Measurements from ENCODE around the gene BACH1.

Gene BACH1

DNA sequence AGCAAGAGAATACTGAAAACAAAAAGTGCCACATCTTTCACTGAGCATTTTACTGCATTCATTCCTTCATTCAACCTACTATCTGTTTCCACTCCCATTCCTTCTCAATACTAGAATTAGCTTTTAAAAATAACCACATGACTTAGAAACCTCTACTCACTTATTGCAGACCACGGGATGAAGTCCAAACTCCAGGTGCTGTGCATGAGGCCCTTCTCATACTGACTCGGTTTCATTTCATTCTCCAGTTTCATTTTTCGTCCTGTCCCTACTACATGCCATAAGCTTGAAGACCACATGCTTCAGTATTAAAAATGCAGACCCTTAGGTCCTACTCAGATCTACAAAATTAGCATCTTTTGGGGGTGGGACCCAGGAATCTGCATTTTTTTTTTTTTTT is 2.3 kb upstream of the BACH1 start:
- H3K27ac ChIP-seq, result no peak overlapping the region
- no peak for TF ChIP-seq CTCF (conservative IDR thresholded peaks at IDR 0.05)

DNA sequence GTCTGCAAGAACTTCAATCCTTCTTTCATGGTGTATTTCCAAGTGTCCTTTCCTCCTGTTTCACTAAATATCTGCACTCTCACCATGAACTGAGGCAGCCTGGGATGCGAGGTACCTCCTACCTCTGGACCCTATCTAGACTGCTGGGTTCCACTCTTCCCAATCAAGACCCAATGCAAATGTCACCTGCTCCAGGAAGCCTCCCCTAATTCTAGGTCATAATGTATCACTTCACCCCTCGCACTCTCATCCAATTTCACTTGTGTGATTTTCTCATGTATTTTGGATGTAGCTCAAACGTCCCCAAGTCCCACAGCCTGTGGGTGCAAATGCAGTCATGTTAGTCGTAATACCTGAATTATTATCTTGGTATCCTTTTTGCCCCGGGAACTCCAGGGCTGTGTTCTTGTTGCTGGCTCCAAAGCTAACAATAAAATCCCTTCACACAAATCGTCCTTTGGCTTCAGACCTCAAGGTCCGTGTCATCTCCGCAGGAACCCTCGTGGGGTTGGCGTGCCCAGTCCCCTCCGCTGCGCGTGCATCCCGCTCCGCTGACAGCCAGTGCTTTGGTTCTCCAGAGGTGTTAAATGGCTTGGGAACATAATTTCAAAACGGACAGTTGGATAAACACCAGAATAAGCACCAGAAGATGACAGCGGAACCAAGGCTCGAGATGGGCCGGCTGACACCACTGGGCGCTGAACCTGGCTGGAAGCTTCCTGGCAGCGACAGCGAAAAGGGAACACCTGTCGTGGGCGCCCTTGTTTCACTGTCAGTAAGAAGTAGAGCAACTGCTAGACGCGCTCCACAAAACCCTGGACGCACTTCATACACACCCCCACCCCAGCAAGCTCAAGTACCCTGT is 1.0 kb upstream of the BACH1 start:
- TF ChIP-seq CTCF (conservative IDR thresholded peaks at IDR 0.05), result no peak
- H3K27ac ChIP-seq, result peak overlapping the region; percentile 89

DNA sequence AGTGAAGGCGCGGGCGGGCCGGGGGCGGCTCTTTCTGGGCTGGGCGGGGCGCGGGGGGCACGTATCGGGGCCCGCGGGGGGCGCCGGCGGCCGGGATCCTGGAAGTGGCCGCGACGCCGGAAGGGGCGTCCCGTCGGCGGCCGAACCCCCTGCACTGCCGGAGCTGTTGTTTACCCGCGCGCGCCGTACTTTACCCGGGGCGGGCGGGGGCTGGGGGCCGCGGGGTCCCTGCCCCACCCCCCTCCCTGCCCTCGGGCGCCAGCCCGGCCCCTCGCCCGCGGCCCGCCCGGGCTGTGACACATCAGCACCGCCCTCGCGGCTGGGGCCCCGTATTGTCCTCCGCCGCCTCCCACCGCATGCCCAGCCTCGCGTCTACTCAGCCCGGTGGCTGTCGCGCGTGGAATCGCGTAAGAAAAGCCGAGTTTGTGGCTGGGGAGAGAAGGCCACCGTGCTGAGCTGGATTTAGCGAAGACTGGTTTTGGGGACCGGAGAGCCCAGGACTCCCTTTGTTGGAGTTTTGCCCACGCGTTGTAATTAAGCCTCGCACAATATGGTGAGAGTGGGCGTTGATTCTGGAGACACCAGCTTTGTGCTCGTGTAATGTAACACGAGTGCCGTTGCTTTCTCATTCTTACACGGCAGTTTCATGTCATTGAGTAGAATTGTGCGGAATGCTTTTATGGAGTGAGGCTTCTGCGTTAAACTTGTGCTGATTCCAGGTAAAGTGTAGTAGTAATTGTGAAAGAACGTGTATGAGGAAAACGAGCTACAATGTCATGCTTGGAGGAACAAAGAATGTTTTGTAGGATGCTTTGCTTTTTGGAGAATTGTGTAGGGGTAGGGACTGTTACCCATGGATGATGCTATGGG is 559 bp downstream of the BACH1 start:
- peak overlapping the region; percentile 89 for H3K27ac ChIP-seq
- no peak for TF ChIP-seq CTCF (conservative IDR thresholded peaks at IDR 0.05)

DNA sequence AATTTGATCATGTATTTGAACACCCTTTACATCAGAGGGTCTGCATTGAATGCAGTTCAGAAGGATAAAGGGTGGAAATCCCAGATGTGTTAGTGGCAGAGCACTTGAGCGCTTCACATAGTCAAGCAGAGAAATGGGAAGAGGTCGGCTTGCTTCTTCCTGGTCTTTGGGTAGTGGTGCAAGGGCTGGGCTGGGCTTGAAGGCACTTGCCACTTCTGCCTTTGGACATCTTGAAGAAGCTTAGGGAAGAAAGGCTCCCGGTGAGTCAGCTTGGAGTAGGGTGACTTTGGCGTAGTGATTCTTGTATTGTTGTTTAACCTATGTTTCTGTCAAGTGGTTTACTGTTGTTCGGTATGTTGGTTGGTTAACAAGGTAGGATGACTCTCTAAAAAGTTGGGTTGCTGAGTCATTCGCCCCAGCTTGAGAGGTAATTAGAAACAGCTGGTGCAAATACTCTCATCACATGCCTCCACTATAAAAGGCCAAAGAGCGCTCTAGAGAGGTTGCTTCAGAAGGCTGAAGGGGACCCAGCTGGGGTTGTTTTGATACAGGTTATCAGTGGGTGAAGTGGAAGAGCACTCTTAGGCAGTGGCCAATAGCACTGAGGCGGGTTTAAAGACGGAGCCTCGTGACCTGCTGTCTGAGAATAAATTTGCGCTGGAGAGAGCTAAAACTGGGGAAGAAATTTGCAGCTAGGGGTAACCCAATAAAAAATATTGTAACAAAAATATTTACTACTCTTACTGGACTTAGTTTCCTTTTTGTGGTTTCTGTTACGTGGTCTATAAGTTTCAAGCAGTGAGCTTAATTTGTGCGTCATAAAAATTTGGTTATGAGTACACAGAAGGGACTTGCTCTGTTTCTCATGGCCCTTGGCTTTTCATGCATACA is 1.4 kb downstream of the BACH1 start:
- H3K27ac ChIP-seq, result peak overlapping the region; percentile 89
- TF ChIP-seq CTCF (conservative IDR thresholded peaks at IDR 0.05), result no peak

DNA sequence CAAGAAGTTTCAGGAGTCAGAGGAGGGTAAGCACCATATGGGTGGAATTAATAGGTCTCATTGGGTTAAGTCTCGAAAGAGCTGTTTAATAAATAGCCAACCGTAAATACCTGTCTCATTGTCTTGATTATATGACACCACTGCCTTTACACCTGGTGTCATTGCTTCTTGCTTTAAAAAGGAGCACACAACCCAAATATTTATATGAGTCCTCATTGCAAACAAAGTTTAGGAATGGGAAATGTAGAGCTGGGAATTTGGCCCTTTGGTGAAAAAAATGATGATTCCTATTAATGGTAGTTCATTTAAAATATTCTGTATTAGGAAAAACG is 2.1 kb downstream of the BACH1 start:
- TF ChIP-seq CTCF (conservative IDR thresholded peaks at IDR 0.05), result no peak
- H3K27ac ChIP-seq, result peak overlapping the region; percentile 89; the same call in 1 of the 2 replicates

- TF ChIP-seq CTCF (conservative IDR thresholded peaks at IDR 0.05), result no peak
- peak overlapping the region; percentile 89 for H3K27ac ChIP-seq
Observed at GRCh38 chr21:29301691-29302090, 3.0 kb downstream of the BACH1 start.

Measured in VCaP (cell line).